AML-193 (cell line): ENCODE measurements around the gene SCGB2A2.

Experiments used
- DNase-seq, 2 experiments: peaks; one replicate each; lab custom pipeline; 2025; lab: John Stamatoyannopoulos, UW

SCGB2A2 gene

DNA sequence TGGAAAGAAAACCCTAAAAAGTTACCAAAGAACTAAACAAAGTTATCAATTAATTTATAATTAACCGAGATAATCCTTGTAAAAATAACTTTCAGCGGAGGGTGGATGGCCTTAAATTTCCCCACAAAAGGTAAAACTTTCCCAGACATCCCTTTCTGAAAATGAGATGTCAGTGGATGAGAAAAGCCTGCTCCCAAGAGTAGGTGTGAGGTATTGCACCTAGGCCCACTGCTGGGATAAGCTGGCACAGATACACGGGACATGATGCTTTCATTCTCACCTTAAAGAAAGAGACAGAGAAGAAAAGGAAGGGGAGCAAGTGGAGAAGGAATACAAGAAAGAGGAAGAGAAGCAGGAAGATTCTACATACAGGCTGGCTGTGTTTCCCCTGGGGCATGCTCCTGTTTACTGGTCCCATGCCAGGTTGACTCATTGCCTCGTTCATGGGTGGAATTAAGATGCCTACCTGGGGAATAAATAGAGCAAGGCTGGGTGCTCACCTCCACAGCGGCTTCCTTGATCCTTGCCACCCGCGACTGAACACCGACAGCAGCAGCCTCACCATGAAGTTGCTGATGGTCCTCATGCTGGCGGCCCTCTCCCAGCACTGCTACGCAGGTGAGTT is at the start of gene SCGB2A2:
TSS of gene SCGB2A2 (plus strand) at position 505 of the 625 bp plus-strand sequence. CDS start at position 564, 59 bp downstream.
- no peak for DNase-seq

DNA sequence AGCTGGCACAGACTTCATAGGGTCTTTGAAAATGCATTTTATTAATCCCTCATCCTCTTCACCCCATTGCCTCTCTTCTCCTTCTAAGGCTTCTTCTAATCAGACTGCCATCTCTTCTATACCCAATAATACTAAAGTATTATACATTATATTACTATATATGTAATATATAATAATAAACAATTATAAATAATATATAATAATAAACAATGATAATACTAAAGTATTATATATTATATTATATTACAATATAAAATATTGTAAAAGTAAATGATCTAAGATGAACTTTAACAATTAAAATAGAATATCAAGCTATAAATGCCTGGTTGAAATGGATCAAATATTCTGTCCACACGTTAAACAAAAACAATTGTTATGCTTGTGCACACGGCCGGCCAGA is 48.5 kb upstream of the SCGB2A2 start:
- no peak for DNase-seq

DNA sequence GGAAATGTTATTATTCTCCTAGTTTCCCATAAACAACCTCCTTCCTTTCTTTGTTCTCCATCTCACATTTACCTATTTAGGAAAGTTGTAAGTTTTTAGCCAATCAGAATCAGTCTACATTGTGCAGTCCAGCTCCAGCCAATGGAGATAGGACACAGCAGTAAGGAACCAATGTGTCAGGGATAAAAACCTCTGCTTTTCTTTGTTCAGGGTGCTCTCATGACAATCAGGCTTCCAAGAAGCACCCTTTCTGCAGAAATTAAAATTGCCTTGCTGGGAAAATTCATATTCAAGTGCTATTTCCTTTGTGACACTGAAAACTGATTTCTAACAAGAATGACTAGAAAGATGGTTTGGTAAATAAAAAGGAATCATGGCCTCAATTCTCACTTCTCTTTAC is 46.9 kb upstream of the SCGB2A2 start:
- no peak for DNase-seq

DNA sequence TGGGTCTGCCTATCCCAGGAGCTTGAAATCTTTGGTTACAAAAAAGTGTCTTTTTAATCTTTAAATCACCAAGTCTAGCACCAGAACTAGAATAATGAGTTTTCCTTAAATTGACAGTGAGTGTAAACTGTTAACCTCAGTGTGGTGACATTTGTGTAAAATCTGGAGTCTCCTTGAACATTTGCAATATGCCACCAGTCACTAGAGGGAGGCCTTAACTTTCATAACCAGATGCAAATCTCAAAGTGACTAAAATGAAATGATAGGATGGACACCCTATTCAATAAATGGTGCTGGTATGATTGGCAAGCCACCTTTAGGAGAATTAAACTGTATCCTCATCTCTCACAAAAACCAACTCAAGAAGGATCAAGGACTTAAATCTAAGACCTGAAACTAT is 36.2 kb upstream of the SCGB2A2 start:
- DNase-seq, result peak in 1 of 2 experiments; percentile 1

DNA sequence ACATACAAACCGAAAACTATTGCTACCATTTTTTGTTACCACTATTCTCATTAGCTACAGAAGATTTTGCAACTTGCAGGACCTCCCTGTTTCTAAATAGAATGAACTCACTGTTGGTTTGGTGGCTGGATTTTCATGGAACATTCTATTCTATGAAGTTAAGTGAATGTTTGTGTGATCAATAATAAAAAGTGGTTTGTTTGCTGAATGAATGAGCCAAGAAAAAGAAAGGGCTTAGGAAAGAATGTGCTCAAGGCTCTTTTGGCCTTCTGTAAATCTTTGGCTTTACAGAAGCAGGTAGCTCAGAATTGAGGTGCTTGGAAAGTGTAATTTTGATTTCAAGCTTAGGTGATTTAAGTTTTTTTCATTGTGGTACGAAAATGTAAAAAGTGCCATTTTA is 33.8 kb upstream of the SCGB2A2 start:
- DNase-seq, result no peak

DNA sequence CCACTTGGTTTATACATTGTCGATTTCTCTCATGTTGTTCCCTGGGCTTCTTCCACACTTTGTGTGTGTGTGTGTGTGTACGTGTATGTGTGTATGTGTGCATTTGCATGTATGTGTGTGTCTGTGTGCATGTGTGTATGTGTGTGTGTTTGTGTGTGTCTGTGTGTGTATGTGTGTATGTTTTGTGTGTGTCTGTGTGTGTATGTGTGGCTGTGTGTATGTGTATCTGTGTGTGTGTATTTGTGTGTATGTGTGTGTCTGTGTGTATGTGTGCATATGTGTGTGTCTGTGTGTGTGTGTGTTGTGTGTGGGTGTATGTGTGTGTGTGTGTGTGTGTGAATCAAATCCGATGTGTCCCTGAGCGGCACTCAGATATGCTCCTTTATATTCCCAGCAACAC is 32.5 kb upstream of the SCGB2A2 start:
- no peak for DNase-seq

DNA sequence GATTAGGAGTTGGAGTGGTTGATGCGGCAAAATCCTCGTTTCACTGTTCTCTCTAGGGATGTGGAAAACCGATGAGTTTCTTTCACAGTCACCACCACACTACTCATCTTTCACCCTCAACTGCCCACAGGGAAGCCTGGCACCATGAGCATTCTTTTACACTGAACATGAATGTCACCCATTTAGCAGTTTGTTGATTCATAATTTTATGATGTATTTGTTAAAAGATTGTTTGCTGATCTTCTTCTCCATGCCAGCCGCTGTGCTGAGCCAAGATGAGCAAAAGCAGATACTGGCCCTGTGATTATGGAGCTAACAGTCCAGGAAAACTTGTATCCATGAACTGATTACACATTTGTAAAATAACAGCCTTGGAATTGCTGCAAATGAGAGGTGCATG is 31.8 kb upstream of the SCGB2A2 start:
- DNase-seq, result no peak

DNA sequence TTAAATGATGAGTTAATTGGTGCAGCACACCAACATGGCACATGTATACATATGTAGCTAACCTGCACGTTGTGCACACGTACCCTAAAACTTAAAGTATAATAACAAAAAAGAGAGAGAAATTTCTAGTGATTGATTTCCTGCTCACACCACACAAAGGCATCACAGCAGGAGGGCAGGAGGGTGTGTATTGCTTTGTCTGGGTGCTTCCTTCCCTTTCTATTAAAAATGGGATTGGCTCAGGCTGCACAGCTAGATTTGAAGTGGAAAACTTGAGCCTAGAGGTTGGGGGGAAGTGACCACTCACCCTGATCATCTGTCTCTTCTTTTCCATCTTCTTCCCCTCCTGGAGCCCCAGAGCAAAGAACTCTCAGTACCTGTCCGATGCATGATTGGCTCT is 28.9 kb upstream of the SCGB2A2 start:
- DNase-seq, result no peak

DNA sequence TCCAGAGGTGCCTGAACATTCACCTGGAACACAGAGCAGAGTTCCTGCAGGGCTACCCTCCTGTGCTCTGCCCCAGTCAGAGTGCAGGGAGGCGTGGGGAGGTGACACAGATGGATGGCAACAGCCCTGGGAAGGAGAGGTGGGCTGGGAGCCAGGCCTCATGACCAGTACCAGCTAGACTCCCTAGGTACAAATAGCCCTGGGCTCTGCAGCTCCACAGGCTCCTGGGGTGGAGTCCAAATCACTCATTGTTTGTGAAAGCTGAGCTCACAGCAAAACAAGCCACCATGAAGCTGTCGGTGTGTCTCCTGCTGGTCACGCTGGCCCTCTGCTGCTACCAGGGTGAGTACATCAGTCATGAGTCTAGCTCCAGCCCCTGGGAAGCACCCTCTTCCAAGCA is 27.9 kb upstream of the SCGB2A2 start, which contains the start of gene SCGB1D2:
TSS of gene SCGB1D2 (plus strand) at position 219 of the 400 bp plus-strand sequence. CDS start at position 288, 69 bp downstream.
- no peak for DNase-seq

DNA sequence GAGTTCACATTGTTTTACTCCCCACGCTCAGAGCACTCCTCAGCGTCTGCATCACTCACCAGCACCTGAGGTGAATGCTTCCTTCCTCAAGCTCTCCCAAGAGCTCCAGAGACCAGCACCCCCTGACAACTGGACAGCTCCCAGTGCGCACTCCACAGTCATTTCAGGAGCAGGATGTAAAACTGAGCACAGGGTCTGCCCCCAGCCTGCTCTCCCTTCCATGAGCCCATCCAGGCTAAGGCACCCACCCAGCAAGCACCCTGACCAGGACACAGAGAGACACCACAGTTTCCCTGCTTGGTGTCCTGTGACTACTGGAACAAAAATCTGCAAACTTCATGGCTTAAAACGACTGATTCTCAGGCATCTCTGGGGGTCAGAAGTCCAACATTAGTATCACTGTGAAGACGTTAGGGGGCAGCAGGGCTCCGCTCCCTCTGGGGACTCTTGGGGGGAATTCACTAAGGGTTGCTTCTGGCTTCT is 24.6 kb upstream of the SCGB2A2 start:
- peak in 1 of 2 experiments; percentile 1 for DNase-seq

DNA sequence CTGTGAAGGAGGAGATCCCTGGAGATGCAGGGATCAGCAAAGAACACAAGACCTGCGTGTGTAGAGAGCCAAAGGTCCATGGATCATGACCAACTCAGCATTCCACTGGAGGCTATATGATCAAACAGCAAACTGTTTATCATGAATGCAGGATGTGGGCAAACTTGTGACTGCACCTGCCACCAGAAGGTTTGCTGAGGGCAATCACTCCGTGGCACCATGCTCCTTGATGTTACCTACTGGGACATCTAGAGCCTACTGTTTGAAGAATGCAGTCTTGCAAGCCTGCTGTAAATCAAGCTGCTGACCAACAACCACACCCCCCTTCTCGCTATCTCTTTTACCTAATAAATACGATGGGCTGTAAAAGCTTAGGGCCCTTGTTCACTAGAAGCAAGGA is 18.3 kb upstream of the SCGB2A2 start:
- no peak for DNase-seq

DNA sequence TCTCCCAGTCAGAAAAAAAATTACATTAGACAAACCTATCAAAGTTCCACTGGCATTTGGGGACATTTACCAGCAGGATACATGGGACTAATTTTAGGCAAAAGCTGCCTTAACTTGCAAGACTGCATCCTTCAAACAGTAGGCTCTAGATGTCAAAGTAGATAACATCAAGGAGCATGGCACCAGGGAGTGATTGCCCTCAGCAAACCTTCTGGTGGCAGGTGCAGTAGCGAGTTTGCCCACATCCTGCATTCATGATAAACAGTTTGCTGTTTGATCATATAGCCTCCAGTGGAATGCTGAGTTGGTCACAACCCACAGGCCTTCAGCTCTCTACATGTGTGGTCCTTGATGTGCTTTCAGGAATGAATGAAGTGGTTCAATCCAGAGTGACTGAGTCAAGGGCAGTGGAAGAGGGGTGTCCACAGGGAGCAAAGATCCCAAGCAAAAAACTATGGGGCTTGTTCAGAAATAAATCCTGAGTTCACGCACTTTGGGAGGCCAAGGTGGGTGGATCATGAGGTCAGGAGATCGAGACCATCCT is 15.9 kb upstream of the SCGB2A2 start:
- no peak for DNase-seq

DNA sequence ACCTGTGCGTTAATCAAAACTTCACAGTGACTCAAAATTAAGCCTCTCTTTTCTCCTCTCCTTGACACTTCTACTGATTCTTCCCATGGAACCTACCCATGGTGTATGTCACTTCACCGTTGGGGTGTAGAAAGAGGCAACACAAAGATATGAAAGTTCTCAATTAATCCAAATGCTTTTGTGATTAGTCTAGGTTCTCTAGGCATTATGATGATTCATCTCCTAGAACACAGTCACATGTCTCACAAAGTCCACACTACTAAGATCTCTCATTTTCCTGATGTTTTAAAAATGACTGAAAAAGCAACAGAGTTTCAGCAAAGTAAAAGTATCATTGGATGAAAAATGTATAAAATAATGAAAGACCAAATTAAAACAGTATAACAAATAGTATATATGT is 13.7 kb upstream of the SCGB2A2 start:
- DNase-seq, result no peak

DNA sequence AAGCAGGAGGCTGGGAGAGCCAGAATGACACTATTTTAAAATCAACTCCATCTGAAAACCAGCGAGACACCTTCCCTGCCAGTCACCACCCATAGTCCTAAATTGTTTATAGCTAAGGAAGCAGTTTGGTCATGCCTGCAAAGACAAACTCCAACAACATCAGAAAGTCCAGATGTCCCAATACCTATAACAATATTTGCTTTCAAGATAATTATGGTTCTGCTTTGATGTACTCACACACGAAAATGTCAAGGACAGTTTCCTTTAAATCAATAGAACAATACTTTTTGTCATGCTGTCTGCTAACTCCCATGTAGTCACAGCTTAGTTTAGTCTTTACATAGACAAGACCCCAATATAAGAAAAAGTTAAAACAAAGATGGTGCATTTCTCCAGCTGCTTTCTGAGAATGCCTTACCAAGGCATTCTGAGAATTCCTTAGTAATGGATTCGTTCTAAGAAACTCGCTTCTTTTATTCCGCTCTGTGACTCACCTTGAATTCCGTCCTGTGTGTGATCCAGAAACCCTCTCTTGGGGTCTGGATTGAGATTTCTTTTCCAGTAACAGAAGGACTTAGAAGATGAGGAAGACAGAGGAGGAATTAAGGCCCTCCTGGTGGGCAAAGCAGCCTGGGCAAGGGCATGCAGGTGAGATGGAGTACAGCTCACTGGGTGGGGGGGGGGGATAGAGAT is 9.6 kb upstream of the SCGB2A2 start:
- no peak for DNase-seq

DNA sequence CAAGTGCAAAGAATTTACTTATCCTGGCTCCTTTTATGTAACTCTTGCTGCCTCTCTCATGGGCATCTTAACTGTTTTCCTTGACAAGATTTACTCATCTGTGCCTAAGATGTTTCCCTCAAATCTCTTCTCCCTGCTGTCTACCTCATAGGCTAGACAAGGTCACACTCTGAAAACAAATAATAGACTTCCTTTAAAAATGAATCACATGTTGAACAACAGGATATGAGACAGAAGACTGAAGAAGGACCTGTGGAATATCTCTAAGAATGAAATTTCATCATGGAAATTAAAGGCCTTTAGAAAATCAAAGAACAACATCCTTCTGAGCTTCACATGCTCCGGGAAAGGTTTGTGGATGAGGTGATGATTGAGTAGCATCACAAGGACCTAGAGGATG is 6.0 kb upstream of the SCGB2A2 start:
- DNase-seq, result no peak

DNA sequence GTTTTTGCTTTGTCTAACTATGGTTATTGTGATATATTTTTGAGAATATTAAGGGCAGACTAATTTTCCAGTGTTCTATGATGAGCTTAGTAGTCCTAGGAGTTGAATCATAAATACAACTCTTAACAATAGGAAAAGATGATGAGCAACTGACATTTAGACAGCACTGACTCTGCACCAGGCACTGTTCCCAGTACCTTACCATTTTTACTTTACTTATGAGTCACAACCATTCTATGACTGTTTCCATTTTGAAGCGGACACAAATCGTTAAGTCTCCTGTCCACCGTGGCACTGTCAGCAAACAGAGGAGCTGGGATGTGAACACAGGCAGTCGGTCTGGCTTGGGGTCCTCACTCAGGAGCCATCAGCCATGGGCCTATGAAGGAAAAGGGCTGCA is 3.4 kb upstream of the SCGB2A2 start:
- DNase-seq, result no peak

DNA sequence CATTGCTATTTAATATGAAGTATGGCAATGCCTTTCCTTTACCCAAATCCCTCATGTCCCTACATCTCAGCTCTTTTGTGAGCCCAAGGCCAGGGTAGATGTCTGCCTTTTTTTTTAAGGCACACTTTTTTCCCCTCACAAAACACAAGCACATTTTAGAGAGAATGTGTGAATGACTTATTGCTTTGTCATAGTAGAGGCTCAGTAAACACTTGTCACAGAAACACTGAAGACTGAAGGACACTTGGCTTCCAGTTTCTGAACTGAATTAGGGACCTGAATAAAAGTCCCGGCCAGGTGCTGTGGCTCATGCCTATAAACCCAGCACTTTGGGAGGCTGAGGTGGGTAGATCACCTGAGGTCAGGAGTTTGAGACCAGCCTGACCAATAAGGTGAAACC is 2.9 kb upstream of the SCGB2A2 start:
- no peak for DNase-seq

DNA sequence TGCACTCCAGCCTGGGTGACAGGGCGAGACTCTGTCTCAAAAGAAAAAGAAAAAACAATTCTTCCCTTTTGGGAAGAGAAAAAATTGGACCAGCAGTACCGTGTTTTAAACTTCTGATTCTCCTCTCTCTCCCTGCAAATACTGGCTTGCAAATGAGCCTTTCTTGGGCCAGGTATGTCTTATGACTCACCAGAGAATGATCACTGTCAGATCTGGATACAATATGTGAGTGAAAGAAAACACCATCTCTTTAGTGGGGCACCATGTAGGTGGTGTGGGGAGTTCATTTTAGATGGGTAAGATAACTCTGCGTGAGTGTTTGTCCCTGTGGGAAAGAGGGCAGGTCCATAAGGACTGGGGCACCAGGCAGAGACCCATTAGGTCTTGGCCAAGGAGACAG is 2.4 kb upstream of the SCGB2A2 start:
- DNase-seq, result no peak

DNA sequence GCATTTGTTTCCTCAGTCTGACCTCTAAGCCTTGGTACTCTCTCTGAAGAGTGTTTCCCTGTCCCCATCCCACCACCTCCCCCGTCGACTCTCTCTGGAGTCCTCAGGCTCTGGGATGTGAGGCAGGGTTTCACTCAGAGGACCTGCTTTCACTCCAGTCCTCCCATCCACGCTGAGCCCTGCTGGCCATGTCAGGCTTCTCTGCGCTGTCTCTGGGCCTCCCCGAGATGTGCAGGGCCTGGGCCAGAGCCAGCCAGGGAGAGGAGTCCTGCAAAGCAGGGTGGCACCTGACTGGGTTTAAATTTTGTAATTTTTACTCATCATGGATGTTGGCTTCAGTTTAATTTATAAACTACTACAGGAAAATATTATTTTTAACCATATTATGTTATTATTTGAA is 3.3 kb downstream of the SCGB2A2 start:
- no peak for DNase-seq

DNA sequence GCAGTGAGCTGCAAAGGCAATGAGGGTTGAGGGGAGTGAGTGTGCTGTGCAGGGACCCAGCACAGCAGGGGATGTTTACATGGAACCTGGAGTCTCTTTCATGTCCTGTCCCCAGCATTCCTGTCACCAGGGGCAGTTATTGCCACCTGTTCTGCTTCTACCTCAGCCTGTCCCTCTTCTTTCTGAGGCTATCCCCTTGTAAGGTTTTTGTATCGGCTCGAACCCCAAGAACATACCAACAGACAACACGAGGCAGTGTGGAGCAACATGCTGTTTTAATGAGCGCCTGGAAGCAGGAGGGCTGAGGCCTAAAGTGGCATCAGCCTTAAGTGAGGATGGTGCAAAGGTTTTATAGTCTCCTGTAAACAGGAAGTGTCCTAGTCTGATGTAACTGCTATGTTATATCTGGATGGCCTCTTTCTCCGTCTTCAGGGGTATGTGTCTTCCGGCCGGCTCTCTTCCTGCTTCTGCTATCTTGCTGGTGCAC is 3.9 kb downstream of the SCGB2A2 start:
- no peak for DNase-seq

DNA sequence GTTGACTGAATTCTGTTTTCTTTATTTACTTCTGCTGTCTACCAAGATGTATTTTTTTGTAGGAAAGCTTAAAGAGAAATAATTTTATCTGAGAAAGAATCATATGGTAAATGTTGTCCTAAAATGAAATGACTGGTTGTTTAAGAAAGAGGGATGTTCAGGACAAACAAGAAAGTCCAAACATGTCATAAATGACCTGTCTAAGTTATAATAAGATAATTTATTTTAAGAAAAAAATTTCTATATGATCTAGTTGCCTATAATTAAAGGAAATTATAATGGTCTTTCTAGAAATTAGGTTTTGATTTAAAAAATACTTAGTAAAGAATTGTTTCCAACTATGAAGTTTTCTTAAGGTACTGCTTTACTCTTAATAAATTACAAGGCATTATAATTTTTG is 10.5 kb downstream of the SCGB2A2 start:
- DNase-seq, result no peak

DNA sequence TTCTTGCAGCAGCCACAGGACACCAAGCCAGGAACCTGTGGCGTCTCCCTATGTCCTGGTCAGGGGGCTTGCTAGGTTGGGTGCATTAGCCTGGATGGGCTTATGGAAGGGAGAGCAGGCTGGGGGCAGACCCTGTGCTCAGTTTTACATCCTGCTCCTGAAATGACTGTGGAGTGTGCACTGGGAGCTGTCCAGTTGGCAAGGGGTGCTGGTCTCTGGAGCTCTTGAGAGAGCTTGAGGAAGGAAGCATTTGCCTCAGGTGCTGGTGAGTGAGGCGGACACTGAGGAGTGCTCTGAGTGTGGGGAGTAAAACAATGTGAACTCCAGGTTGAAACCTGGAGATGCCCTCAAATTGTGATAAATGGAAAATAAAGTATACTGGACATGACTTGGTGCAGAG is 25.5 kb downstream of the SCGB2A2 start:
- DNase-seq, result no peak

DNA sequence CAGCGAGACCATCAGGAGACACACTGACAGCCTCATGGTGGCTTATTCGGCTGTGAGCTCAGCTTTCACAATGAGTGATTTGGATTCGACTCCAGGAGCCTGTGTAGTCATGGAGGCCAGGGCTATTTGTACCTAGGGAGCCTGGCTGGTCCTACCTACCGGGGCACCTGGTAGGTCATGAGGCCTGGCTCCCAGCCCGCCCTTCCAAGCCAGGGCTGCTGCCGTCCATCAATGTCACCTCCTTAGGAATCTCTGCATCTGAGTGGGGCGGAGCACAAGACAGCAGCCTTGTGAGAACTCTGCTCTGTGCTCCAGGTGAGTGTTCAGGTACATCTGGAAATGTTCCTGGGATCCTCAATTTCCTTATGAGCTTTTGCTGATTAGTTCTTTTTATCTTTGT is 29.0 kb downstream of the SCGB2A2 start, which contains the start of gene SCGB1D4:
TSS of gene SCGB1D4 (minus strand) at position 101 of the 400 bp plus-strand sequence. CDS start at position 36, 65 bp downstream.
- no peak for DNase-seq
